SH-SY5Y (cell line): ENCODE data around the gene FYN.

Experiments used
- GATA2 ChIP-seq: IDR thresholded peaks from 2 replicates; pipeline ENCODE4 v1.6.1; 2011; ENCODE audit warnings: mild to moderate bottlenecking, low read depth, low read length
- GATA3 ChIP-seq: IDR thresholded peaks from 2 replicates; pipeline ENCODE4 v1.6.1; 2011; ENCODE audit warnings: low read depth, mild to moderate bottlenecking, low read length, moderate library complexity

- TF ChIP-seq GATA2 = no peak
- no peak for TF ChIP-seq GATA3
Measured at GRCh38 chr6:111653979-111654378, 219.3 kb downstream of the FYN start.
